Panc1 (cell line): Measurements from ENCODE around the gene NDUFAF3. TPM values are rescaled to one million over a fixed set of nuclear protein-coding genes. Genes with fewer than 3 reads are reported as not detected.

Experiments
- ATAC-seq: fragments of 200-7000 bp; cut with Tn5 transposase; 2 replicates; pipeline ENCODE4 v1.9.1; 2020; ENCODE audit warnings: mild to moderate bottlenecking, moderate library complexity
- BruUV-seq: library from RNA; stranded (reverse); fragments of 400-500 nt; replicated peaks from 2 replicates; lab custom pipeline; 2021; lab: Mats Ljungman, UMichigan
- CTCF ChIA-PET: fragments of 300-600 bp; sonication (Branson Sonifier 250); formaldehyde crosslinking; loops from one replicate; lab custom pipeline; 2022; ENCODE audit warnings: antibody characterized with exemption; lab: Charles Lee
- POLR2A ChIA-PET: fragments of 300-600 bp; sonication (Branson Sonifier 250); formaldehyde crosslinking; loops from one replicate; lab custom pipeline; 2022; ENCODE audit warnings: antibody characterized with exemption; lab: Charles Lee
- DNase-seq: peaks from one replicate; pipeline ENCODE4 v3.0.0-alpha.2; 2010; ENCODE audit warnings: low read depth, low spot score
- H3K27ac ChIP-seq: 2 replicates; pipeline ENCODE4 v1.5.1; 2011; ENCODE audit warnings: mild to moderate bottlenecking, low read length, inconsistent platforms
- H3K27me3 ChIP-seq: fragments of 200-500 bp; sonication (Bioruptor generic); 2 replicates; pipeline ENCODE4 v1.6.0; 2014; ENCODE audit warnings: low read length, inconsistent platforms; ENCODE audit not compliant: control insufficient read depth, insufficient read depth
- H3K36me3 ChIP-seq: fragments of 200-500 bp; sonication (Bioruptor generic); 2 replicates; pipeline ENCODE4 v1.5.1; 2014; ENCODE audit warnings: inconsistent platforms, mild to moderate bottlenecking, low read length, moderate library complexity; ENCODE audit not compliant: control insufficient read depth, insufficient read depth
- H3K4me1 ChIP-seq: 2 replicates; pipeline ENCODE4 v1.5.1; 2011; ENCODE audit warnings: inconsistent platforms, mild to moderate bottlenecking, low read length, moderate library complexity; ENCODE audit not compliant: control insufficient read depth, insufficient read depth
- H3K4me3 ChIP-seq, 2 experiments: 2 replicates each; pipeline ENCODE4 v1.5.1; 2011 to 2012; ENCODE audit warnings: low read depth in 2 of 2, low read length in 2 of 2, mild to moderate bottlenecking in 2 of 2, inconsistent platforms in 1 of 2, moderate library complexity in 1 of 2
- H3K9me3 ChIP-seq: fragments of 200-500 bp; sonication (Bioruptor generic); 2 replicates; pipeline ENCODE4 v1.5.1; 2014; ENCODE audit warnings: low read depth, mild to moderate bottlenecking, inconsistent platforms, low read length, moderate library complexity; ENCODE audit not compliant: control insufficient read depth, insufficient read depth
- POLR2AphosphoS5 ChIP-seq: IDR thresholded peaks from 2 replicates; pipeline ENCODE4 v1.6.1; 2012; ENCODE audit warnings: mild to moderate bottlenecking, low read depth, low read length, moderate library complexity
- SIN3A ChIP-seq: IDR thresholded peaks from 2 replicates; pipeline ENCODE4 v1.6.1; 2012; ENCODE audit warnings: low read depth, mild to moderate bottlenecking, low read length, moderate library complexity, borderline replicate concordance; ENCODE audit not compliant: insufficient read depth
- TCF7L2 ChIP-seq: IDR thresholded peaks from 2 replicates; pipeline ENCODE4 v1.6.1; 2011; ENCODE audit warnings: mild to moderate bottlenecking, low read depth, low read length, inconsistent platforms
- in situ Hi-C: cut with HindIII; loops from 2 replicates; pipeline ENCODE4 v1.10.0; 2016; ENCODE audit warnings: low sequenced_read_pairs, low pct_unique_long_range_greater_than_20kb
- intact Hi-C: fragments of 100-400 bp; cut with micrococcal nuclease; formaldehyde crosslinking; loops from one replicate; pipeline ENCODE4 v1.10.0; 2022; ENCODE audit not compliant: unreplicated experiment
- total RNA-seq: library from RNA; stranded (reverse); gene quantifications from one replicate; pipeline ENCODE4 v1.2.1, GENCODE V29; 2021; ENCODE audit not compliant: unreplicated experiment
- TF ChIP-seq, protein P1 (sequence below): fragments of 450-650 bp; IDR thresholded peaks from 2 replicates; pipeline ENCODE4 v1.5.1; 2017; ENCODE audit warnings: mild to moderate bottlenecking
- TF ChIP-seq, protein P2 (sequence below), 2 experiments: IDR thresholded peaks; 2 replicates each; pipeline ENCODE4 v1.6.1; 2011 to 2012; ENCODE audit warnings: low read depth in 2 of 2, control low read depth in 1 of 2, low read length in 1 of 2, mild to moderate bottlenecking in 1 of 2, moderate library complexity in 1 of 2; ENCODE audit not compliant: insufficient read depth in 1 of 2

NDUFAF3 gene
- total RNA-seq, 1 experiment from 2014 or later: 101 TPM

DNA sequence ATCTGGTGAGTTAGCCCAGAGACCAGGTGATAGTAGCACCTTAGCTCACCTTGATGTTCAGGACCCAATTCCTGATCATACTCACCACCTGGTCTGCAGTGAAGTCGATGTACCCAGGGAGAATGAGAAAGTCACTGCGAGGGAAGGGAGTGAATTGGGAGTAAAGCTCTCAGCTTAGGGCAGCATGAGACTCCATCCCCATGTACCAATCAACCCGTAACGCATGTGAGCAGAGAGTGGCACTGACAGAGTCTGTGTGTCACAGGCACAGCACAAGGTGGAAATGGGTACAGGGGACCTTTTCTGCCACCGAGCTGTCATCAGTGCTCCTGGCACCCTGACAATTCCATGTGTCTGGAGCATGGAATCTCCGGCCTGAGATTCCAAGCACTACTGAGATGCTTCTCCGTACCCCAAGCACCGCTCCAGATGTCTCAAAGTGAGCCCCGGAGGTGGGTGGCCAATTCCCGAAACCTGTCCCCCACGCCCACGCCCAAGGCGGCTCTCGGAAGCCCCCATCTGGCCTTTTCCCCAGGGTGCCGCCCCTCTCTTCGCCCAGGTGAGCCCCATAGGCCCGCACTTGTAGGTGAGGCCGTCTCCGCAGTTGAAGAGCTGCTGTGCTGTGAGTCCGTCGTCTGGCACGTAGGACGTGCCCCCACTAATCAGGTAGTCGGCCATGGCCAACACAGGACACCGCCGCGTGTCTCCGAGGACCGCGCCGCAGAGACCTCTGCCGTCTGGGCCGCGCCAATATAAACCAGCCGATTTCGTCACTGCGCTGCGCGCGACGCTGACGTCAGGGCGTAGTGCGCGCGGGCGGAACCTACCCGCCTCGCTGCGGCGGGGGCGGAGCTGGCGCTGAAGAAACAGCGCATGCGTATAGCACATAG lies 7.0 kb downstream of the NDUFAF3 start, which contains the start of gene IMPDH2:
TSS of gene IMPDH2 (minus strand) at position 726 of the 890 bp plus-strand sequence. CDS start at position 678, 48 bp downstream.
- peaks cover 29% of the 10 kb centered on the region for H3K4me1 ChIP-seq
- peak; percentile 71 for DNase-seq
- no peaks in the 10 kb centered on the region for H3K27me3 ChIP-seq
- in situ Hi-C loops (no loop called here), intact Hi-C loops (no loop called here)
- peaks cover 12% of the 10 kb centered on the region for H3K36me3 ChIP-seq
- H3K27ac ChIP-seq: peak within 1 kb of the TSS; percentile 79
- H3K9me3 ChIP-seq: no peaks in the 10 kb centered on the region
- peak; percentile 99 for TF ChIP-seq POLR2AphosphoS5
- TF ChIP-seq, protein P1, sequence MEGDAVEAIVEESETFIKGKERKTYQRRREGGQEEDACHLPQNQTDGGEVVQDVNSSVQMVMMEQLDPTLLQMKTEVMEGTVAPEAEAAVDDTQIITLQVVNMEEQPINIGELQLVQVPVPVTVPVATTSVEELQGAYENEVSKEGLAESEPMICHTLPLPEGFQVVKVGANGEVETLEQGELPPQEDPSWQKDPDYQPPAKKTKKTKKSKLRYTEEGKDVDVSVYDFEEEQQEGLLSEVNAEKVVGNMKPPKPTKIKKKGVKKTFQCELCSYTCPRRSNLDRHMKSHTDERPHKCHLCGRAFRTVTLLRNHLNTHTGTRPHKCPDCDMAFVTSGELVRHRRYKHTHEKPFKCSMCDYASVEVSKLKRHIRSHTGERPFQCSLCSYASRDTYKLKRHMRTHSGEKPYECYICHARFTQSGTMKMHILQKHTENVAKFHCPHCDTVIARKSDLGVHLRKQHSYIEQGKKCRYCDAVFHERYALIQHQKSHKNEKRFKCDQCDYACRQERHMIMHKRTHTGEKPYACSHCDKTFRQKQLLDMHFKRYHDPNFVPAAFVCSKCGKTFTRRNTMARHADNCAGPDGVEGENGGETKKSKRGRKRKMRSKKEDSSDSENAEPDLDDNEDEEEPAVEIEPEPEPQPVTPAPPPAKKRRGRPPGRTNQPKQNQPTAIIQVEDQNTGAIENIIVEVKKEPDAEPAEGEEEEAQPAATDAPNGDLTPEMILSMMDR: no peak
- TF ChIP-seq SIN3A: peak; percentile 67; the same call in 1 of the 2 replicates
- no peak for TF ChIP-seq TCF7L2
- TF ChIP-seq, protein P2, sequence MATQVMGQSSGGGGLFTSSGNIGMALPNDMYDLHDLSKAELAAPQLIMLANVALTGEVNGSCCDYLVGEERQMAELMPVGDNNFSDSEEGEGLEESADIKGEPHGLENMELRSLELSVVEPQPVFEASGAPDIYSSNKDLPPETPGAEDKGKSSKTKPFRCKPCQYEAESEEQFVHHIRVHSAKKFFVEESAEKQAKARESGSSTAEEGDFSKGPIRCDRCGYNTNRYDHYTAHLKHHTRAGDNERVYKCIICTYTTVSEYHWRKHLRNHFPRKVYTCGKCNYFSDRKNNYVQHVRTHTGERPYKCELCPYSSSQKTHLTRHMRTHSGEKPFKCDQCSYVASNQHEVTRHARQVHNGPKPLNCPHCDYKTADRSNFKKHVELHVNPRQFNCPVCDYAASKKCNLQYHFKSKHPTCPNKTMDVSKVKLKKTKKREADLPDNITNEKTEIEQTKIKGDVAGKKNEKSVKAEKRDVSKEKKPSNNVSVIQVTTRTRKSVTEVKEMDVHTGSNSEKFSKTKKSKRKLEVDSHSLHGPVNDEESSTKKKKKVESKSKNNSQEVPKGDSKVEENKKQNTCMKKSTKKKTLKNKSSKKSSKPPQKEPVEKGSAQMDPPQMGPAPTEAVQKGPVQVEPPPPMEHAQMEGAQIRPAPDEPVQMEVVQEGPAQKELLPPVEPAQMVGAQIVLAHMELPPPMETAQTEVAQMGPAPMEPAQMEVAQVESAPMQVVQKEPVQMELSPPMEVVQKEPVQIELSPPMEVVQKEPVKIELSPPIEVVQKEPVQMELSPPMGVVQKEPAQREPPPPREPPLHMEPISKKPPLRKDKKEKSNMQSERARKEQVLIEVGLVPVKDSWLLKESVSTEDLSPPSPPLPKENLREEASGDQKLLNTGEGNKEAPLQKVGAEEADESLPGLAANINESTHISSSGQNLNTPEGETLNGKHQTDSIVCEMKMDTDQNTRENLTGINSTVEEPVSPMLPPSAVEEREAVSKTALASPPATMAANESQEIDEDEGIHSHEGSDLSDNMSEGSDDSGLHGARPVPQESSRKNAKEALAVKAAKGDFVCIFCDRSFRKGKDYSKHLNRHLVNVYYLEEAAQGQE (IDR thresholded peaks at IDR 0.05; ENCODE audit: insufficient read depth in 1 of 2, low read depth in 2 of 2, low read length in 1 of 2): no peak
- peak; percentile 91 for ATAC-seq
- POLR2A ChIA-PET: interaction anchor here (0.6 to 0.7 kb wide), 3 partner anchors 65 to 195 kb away, joined by 3 read pairs; partner anchors contain the start of gene QRICH1
- peak within 1 kb of the TSS; percentile 50 to 79 for H3K4me3 ChIP-seq
- CTCF ChIA-PET: no interaction called here
- no TSS peak for BruUV-seq

DNA sequence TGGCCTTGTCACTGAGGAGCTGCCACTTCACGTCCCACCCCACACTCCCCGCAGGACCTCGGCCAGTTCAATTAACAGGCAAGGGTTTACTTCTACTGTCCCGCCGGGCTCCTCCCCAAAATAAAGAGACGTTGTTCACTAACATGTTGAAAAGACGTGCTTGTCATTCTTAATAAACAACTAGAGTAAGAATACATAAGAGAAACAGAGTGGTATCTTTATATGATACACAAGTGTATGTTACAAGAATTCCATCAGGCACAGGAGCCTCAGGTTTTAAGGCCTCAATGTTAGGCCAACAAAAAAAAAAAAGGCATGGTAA lies 7.6 kb downstream of the NDUFAF3 start:
- DNase-seq (no peak), ATAC-seq (no peak)
- intact Hi-C loops: no loop called here
- Histone ChIP-seq H3K4me3 (no peak overlapping the region), H3K27ac (peak overlapping the region; percentile 31), H3K4me1 (peaks cover 25% of the 10 kb centered on the region), H3K36me3 (peaks cover 13% of the 10 kb centered on the region), H3K27me3 (no peaks in the 10 kb centered on the region), H3K9me3 (no peaks in the 10 kb centered on the region)
- no TSS peak for BruUV-seq
- ChIA-PET POLR2A (interaction anchor here (0.6 kb wide), 1 partner anchor 196 kb away, joined by 3 read pairs; no protein-coding TSS in a partner anchor), CTCF (no interaction called here)
- in situ Hi-C loops: no loop called here
- TF ChIP-seq, protein P2 (IDR thresholded peaks at IDR 0.05; ENCODE audit: insufficient read depth in 1 of 2, low read depth in 2 of 2, low read length in 1 of 2): no peak
- TF ChIP-seq SIN3A: no peak
- no peak for TF ChIP-seq POLR2AphosphoS5
- TF ChIP-seq, protein P1: no peak
- TF ChIP-seq TCF7L2: no peak
